Trophoblast cell (in vitro differentiated cells and primary cell): ENCODE data around the gene NFKBIZ.
A peak's percentile ranks its signal among the peaks of the same experiment; 100 is the strongest.

Source experiments
- DNase-seq, 2 donors: peaks; one replicate each; pipeline ENCODE4 v3.0.0-alpha.2; 2016
- H2AFZ ChIP-seq: 2 replicates; pipeline ENCODE4 v1.6.1; 2013; ENCODE audit warnings: low read length, moderate library complexity, mild to moderate bottlenecking; ENCODE audit not compliant: insufficient read depth, poor library complexity
- H2AK5ac ChIP-seq: 2 replicates; pipeline ENCODE4 v1.6.1; 2013; ENCODE audit warnings: mild to moderate bottlenecking, low read length
- H2BK120ac ChIP-seq: 2 replicates; pipeline ENCODE4 v1.6.1; 2013; ENCODE audit warnings: low read length, mild to moderate bottlenecking, moderate library complexity; ENCODE audit not compliant: insufficient read depth, poor library complexity
- H2BK12ac ChIP-seq: 2 replicates; pipeline ENCODE4 v1.6.1; 2013; ENCODE audit warnings: mild to moderate bottlenecking, low read length, moderate library complexity
- H2BK5ac ChIP-seq: 2 replicates; pipeline ENCODE4 v1.6.1; 2013; ENCODE audit warnings: low read length, low read depth, moderate library complexity, mild to moderate bottlenecking; ENCODE audit not compliant: poor library complexity
- H3K14ac ChIP-seq: 2 replicates; pipeline ENCODE4 v1.6.1; 2013; ENCODE audit warnings: mild to moderate bottlenecking, low read length
- H3K18ac ChIP-seq: 2 replicates; pipeline ENCODE4 v1.6.1; 2013; ENCODE audit warnings: mild to moderate bottlenecking, low read length
- H3K23ac ChIP-seq: 2 replicates; pipeline ENCODE4 v1.6.1; 2013; ENCODE audit warnings: low read length
- H3K27ac ChIP-seq: 2 replicates; pipeline ENCODE4 v1.5.1; 2013; ENCODE audit warnings: low read depth, mild to moderate bottlenecking, inconsistent platforms, low read length, moderate library complexity
- H3K27me3 ChIP-seq: 2 replicates; pipeline ENCODE4 v1.6.1; 2013; ENCODE audit warnings: inconsistent platforms, mild to moderate bottlenecking, low read length, moderate library complexity; ENCODE audit not compliant: insufficient read depth
- H3K36me3 ChIP-seq, 2 experiments: 1 replicate in 1 of 2; 2 replicates in 1 of 2; pipeline ENCODE4 v1.6.1; 2013; ENCODE audit warnings: low read length in 2 of 2, mild to moderate bottlenecking in 2 of 2, moderate library complexity in 1 of 2; ENCODE audit not compliant: insufficient read depth in 2 of 2, control insufficient read depth in 1 of 2
- H3K4ac ChIP-seq: 2 replicates; pipeline ENCODE4 v1.6.1; 2013; ENCODE audit warnings: low read depth, mild to moderate bottlenecking, low read length, moderate library complexity
- H3K4me1 ChIP-seq, 2 experiments: 1 replicate in 1 of 2; 2 replicates in 1 of 2; pipeline ENCODE4 v1.6.1; 2013; ENCODE audit warnings: low read length in 2 of 2, mild to moderate bottlenecking in 2 of 2, moderate library complexity in 1 of 2; ENCODE audit not compliant: insufficient read depth in 2 of 2, control insufficient read depth in 1 of 2
- H3K4me2 ChIP-seq: 2 replicates; pipeline ENCODE4 v1.6.1; 2013; ENCODE audit warnings: inconsistent platforms, mild to moderate bottlenecking, low read length, moderate library complexity
- H3K4me3 ChIP-seq: 2 replicates; pipeline ENCODE4 v1.5.1; 2013; ENCODE audit warnings: mild to moderate bottlenecking, low read depth, low read length, inconsistent platforms
- H3K79me1 ChIP-seq: one replicate; pipeline ENCODE4 v1.6.1; 2013; ENCODE audit warnings: low read length
- H3K79me2 ChIP-seq: 2 replicates; pipeline ENCODE4 v1.6.1; 2013; ENCODE audit warnings: low read length, mild to moderate bottlenecking; ENCODE audit not compliant: control insufficient read depth, insufficient read depth, poor library complexity
- H3K9ac ChIP-seq: 2 replicates; pipeline ENCODE4 v1.6.1; 2013; ENCODE audit warnings: mild to moderate bottlenecking, low read length
- H3K9me3 ChIP-seq: 2 replicates; pipeline ENCODE4 v1.6.1; 2013; ENCODE audit warnings: low read depth, mild to moderate bottlenecking, control low read depth, inconsistent platforms, low read length; ENCODE audit not compliant: insufficient read depth
- H4K12ac ChIP-seq: 2 replicates; pipeline ENCODE4 v1.6.1; 2013; ENCODE audit warnings: low read depth, mild to moderate bottlenecking, low read length, moderate library complexity
- H4K8ac ChIP-seq: 2 replicates; pipeline ENCODE4 v1.6.1; 2013; ENCODE audit warnings: low read depth, mild to moderate bottlenecking, low read length, moderate library complexity
- H4K91ac ChIP-seq: one replicate; pipeline ENCODE4 v1.6.1; 2013; ENCODE audit warnings: low read depth, mild to moderate bottlenecking, low read length, moderate library complexity
- WGBS: extraction: QIAGEN DNeasy Blood & Tissue Kit; methylation state at CpG from one replicate; pipeline ENCODE4 v1.1.7; 2013; ENCODE audit warnings: missing lambda C conversion rate; ENCODE audit not compliant: insufficient read length, insufficient coverage; ENCODE audit errors: extremely low coverage; 5-methylcytosine and 5-hydroxymethylcytosine counted together

NFKBIZ gene

DNA sequence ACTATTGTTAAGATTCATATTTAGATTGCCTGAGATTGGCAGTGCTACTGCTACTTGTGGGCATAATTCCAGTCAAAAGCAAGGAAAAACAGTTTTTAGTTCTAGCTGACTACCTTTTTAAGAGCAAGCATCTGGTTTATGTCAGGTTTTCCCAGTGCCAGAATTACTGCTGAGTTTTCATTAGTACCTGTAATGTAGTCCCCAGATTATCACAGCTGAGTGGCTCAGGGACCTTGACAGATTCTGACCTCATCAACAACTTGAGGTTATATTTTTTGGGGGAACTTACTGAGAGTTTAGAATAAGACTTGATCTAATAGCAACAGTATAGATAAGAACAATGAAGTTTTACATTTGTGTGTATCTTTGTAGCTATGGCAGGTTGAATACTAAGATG, 39.3 kb upstream of the NFKBIZ start:
- Histone ChIP-seq H2AK5ac (no peak overlapping the region), H3K4ac (no peak overlapping the region), H3K36me3 (no peaks in the 10 kb centered on the region), H3K27me3 (no peaks in the 10 kb centered on the region), H3K79me1 (no peaks in the 10 kb centered on the region), H4K91ac (no peak overlapping the region), H3K4me1 (no peaks in the 10 kb centered on the region), H3K23ac (no peak overlapping the region), H3K79me2 (no peaks in the 10 kb centered on the region), H3K4me3 (no peak overlapping the region), H4K8ac (no peak overlapping the region), H2AFZ (no peak overlapping the region), H2BK5ac (no peak overlapping the region), H3K14ac (no peak overlapping the region), H3K9ac (no peak overlapping the region), H3K4me2 (no peak overlapping the region), H3K18ac (no peak overlapping the region), H2BK12ac (no peak overlapping the region), H4K12ac (no peak overlapping the region), H2BK120ac (no peak overlapping the region), H3K27ac (no peak overlapping the region), H3K9me3 (no peaks in the 10 kb centered on the region)
- no peak for DNase-seq

DNA sequence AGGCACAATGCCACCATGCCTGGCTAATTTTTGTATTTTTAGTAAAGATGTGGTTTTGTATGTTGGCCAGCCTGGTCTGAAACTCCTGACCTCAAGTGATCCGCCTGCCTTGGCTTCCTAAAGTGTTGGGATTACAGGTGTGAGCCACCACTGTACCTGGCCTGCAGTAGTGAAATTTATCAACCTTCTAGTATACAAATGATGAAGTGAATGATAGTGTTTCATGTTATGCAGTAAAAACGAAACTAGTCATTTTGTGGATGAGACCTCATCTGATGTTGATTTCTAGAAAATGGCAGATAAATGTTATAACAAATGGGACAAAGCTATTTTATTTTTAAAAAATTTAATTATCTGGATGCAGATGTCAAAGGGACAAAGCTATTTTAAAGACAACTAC, 37.4 kb upstream of the NFKBIZ start:
- no peak overlapping the region for H3K14ac ChIP-seq
- H3K27ac ChIP-seq = no peak overlapping the region
- no peak overlapping the region for H2BK5ac ChIP-seq
- H2BK12ac ChIP-seq = no peak overlapping the region
- no peaks in the 10 kb centered on the region for H3K79me2 ChIP-seq
- no peaks in the 10 kb centered on the region for H3K4me1 ChIP-seq
- no peak overlapping the region for H2AFZ ChIP-seq
- no peak overlapping the region for H2BK120ac ChIP-seq
- no peak overlapping the region for H4K91ac ChIP-seq
- H3K4ac ChIP-seq = no peak overlapping the region
- no peak overlapping the region for H3K9ac ChIP-seq
- H4K12ac ChIP-seq = no peak overlapping the region
- H3K36me3 ChIP-seq = no peaks in the 10 kb centered on the region
- H3K23ac ChIP-seq = no peak overlapping the region
- no peak overlapping the region for H3K4me2 ChIP-seq
- no CpG with 5 or more reads among the region's 2 CpGs for WGBS
- no peak for DNase-seq
- no peak overlapping the region for H4K8ac ChIP-seq
- no peaks in the 10 kb centered on the region for H3K79me1 ChIP-seq
- H3K18ac ChIP-seq = no peak overlapping the region
- H2AK5ac ChIP-seq = no peak overlapping the region
- H3K4me3 ChIP-seq = no peak overlapping the region
- no peaks in the 10 kb centered on the region for H3K9me3 ChIP-seq
- H3K27me3 ChIP-seq = no peaks in the 10 kb centered on the region

DNA sequence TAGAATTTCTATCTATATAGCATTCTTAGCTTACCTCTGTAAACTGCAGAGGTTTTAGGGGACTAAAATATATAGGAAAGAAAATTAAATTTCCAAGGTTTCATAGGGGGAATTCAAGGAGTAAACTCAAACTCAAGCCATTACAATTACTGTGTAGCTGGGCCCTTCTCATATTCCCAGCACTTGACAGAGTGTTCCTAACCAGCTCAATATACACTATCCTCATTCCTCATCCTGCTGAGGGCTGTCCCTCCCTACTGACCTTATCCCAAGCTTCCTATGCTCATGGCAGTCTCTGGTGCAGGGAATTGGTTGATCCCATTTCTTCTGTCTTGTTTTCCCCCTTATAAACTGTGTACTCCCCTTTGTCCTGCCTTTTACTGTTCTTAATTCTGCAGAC, 36.4 kb upstream of the NFKBIZ start:
- Histone ChIP-seq H2BK120ac (no peak overlapping the region), H3K9me3 (no peaks in the 10 kb centered on the region), H3K9ac (no peak overlapping the region), H3K23ac (no peak overlapping the region), H2BK12ac (no peak overlapping the region), H3K18ac (no peak overlapping the region), H3K36me3 (no peaks in the 10 kb centered on the region), H3K14ac (no peak overlapping the region), H3K4me2 (no peak overlapping the region), H3K4me1 (no peaks in the 10 kb centered on the region), H3K27ac (no peak overlapping the region), H3K79me1 (no peaks in the 10 kb centered on the region), H3K27me3 (no peaks in the 10 kb centered on the region), H2BK5ac (no peak overlapping the region), H4K91ac (no peak overlapping the region), H3K4ac (no peak overlapping the region), H3K4me3 (no peak overlapping the region), H4K8ac (no peak overlapping the region), H4K12ac (no peak overlapping the region), H3K79me2 (no peaks in the 10 kb centered on the region), H2AFZ (no peak overlapping the region), H2AK5ac (no peak overlapping the region)
- no peak for DNase-seq

DNA sequence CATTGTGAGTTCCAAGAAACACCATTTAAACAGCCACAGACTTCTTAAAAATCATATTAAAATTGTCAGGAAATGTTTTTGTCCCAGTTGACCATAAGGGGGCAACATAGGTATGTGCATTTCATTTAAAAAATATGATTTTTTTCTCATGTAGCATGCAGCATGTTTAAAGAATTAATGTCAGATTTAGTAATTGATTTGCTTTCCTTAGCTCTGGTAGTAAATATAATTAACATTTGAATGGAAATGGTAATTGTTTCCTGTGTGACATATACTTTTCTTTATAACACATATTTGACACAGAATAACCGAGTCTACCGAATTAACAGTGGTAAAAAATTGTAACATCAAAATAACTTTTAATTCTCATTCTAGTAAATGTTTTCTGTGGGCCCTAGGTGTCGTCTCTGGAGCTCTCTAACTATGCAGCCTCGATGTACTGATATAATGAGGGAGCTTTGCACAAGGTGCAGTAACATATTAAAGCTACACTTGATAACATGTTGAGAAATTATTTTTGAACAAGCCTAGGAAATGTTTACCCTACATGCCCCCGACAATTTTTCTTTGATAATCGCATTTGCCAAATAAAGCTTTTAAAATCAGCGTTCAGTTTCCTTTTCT, 35.4 kb upstream of the NFKBIZ start:
- WGBS = no CpG with 5 or more reads among the region's 7 CpGs
- H3K79me2 ChIP-seq = no peaks in the 10 kb centered on the region
- H2BK12ac ChIP-seq = no peak overlapping the region
- H4K12ac ChIP-seq = no peak overlapping the region
- H3K23ac ChIP-seq = no peak overlapping the region
- no peaks in the 10 kb centered on the region for H3K79me1 ChIP-seq
- no peaks in the 10 kb centered on the region for H3K4me1 ChIP-seq
- no peak overlapping the region for H3K4me3 ChIP-seq
- H4K8ac ChIP-seq = no peak overlapping the region
- no peaks in the 10 kb centered on the region for H3K9me3 ChIP-seq
- H4K91ac ChIP-seq = no peak overlapping the region
- H3K27ac ChIP-seq = no peak overlapping the region
- H3K18ac ChIP-seq = no peak overlapping the region
- no peak overlapping the region for H3K4ac ChIP-seq
- H2BK5ac ChIP-seq = no peak overlapping the region
- no peaks in the 10 kb centered on the region for H3K36me3 ChIP-seq
- peak in 1 of 2 donors; percentile 54 for DNase-seq
- no peak overlapping the region for H3K14ac ChIP-seq
- H2BK120ac ChIP-seq = no peak overlapping the region
- H2AK5ac ChIP-seq = no peak overlapping the region
- no peak overlapping the region for H3K4me2 ChIP-seq
- H2AFZ ChIP-seq = no peak overlapping the region
- no peak overlapping the region for H3K9ac ChIP-seq
- H3K27me3 ChIP-seq = no peaks in the 10 kb centered on the region
